GM18951 (cell line): ENCODE measurements around the gene IQSEC3.

ENCODE experiments used
- POLR2A ChIP-seq: IDR thresholded peaks from 4 replicates; pipeline ENCODE4 v1.6.1; 2011; ENCODE audit warnings: mild to moderate bottlenecking; ENCODE audit not compliant: insufficient read length, insufficient read depth; ENCODE audit errors: extremely low read depth
- in situ Hi-C: fragments of 300-500 bp; cut with MboI; formaldehyde crosslinking; loops from one replicate; pipeline ENCODE4 v1.12.0; 2022; ENCODE audit warnings: low sequenced_read_pairs, mixed read lengths, inconsistent platforms; ENCODE audit not compliant: unreplicated experiment

IQSEC3 gene

GRCh38 chr12:167959-168600, 101.5 kb downstream of the IQSEC3 start:
- in situ Hi-C loops, result no loop called here
- no peak for TF ChIP-seq POLR2A

GRCh38 chr12:168763-169525, 102.4 kb downstream of the IQSEC3 start:
- in situ Hi-C loops, result no loop called here
- TF ChIP-seq POLR2A, result no peak

GRCh38 chr12:169528-170370, 103.2 kb downstream of the IQSEC3 start:
- no peak for TF ChIP-seq POLR2A
- in situ Hi-C loops, result no loop called here

- TF ChIP-seq POLR2A, result no peak
Measured at GRCh38 chr12:170371-171225, 104.0 kb downstream of the IQSEC3 start.

GRCh38 chr12:171276-171675, 104.7 kb downstream of the IQSEC3 start:
- in situ Hi-C loops, result no loop called here
- no peak for TF ChIP-seq POLR2A

More at GRCh38 chr12:170371-171225, 104.0 kb downstream of the IQSEC3 start:
- in situ Hi-C loops, result no loop called here

GRCh38 chr12:171743-172676, 105.4 kb downstream of the IQSEC3 start:
- no peak for TF ChIP-seq POLR2A
- in situ Hi-C loops, result no loop called here

GRCh38 chr12:172732-173161, 106.2 kb downstream of the IQSEC3 start:
- in situ Hi-C loops, result no loop called here
- TF ChIP-seq POLR2A, result no peak

GRCh38 chr12:174124-174523, 107.6 kb downstream of the IQSEC3 start:
- no peak for TF ChIP-seq POLR2A
- in situ Hi-C loops, result no loop called here

- no peak for TF ChIP-seq POLR2A
Measured at GRCh38 chr12:174596-174995, 108.0 kb downstream of the IQSEC3 start.

GRCh38 chr12:175250-175649, 108.7 kb downstream of the IQSEC3 start:
- TF ChIP-seq POLR2A, result no peak
- in situ Hi-C loops, result no loop called here

More at GRCh38 chr12:174596-174995, 108.0 kb downstream of the IQSEC3 start:
- in situ Hi-C loops, result no loop called here

- in situ Hi-C loops, result no loop called here
- TF ChIP-seq POLR2A, result no peak
Measured at GRCh38 chr12:175759-176158, 109.2 kb downstream of the IQSEC3 start.

GRCh38 chr12:176321-177181, 110.0 kb downstream of the IQSEC3 start:
- no peak for TF ChIP-seq POLR2A
- in situ Hi-C loops, result no loop called here
